NCI-H748 (cell line): ENCODE data around the gene MARK3.

Experiments
- DNase-seq: peaks from one replicate; lab custom pipeline; 2025; ENCODE audit not compliant: unreplicated experiment; lab: John Stamatoyannopoulos, UW

MARK3 gene

DNA sequence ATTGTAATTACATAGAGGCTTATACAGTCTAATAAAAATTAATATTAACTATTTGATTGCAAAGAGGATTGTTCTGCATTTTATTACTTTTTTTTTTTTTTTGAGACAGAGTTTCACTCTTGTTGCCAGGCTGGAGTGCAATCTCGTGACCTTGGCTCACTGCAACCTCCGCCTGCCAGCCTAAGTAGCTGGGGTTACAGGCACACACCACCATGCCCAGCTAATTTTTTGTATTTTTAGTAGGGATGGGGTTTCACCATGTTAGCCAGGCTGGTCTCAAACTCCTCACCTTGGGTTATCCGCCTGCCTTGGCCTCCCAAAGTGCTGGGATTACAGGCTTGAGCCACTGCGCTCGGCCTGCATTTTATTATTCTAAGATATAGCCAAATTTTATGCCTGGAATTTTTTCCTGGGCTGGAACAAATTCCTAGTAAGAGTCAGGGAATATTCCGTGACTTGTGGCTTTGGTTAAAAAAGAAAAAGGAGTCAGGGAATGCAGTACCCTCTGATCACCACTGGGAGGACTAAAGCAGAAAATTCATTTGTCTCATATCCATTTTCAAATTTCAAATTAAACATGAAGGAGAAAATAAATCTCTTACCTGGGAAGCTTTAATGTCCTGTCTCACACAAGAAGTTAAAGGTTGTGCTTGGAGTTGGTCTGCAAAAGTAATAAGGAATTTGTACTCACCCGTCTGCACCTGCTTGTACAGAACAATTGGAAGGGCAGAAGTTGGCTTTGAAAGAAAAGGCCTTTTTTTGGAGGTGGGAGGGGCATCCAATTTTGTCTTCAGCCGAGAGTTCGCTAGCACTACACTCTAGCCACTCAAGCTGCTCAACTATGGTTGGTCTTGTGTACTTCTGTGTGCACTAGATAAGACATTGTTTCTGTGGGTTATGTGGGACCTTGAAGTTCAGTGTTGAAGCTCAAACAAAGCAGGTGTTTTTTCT, 8.7 kb downstream of the MARK3 start:
- DNase-seq: peak; percentile 23

DNA sequence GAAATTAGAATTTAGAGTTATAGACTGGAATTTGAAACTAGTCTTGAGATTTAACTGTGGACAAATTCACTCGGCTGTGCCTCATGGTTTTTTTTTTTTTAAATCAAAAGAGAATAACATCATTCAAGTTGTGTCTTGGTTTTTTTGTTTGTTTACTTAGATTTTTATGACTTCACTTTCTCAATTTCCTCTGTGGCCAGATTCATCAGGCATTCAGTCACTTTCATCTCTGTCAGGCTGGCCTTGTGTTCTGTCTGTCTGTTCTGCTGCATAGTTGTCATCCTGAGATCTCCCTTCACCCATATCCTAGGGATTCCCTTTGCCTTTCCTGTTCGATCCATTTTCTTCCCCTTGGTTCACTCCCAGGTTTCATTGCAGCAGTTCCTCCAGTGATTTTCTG, 10.0 kb downstream of the MARK3 start:
- DNase-seq: no peak

DNA sequence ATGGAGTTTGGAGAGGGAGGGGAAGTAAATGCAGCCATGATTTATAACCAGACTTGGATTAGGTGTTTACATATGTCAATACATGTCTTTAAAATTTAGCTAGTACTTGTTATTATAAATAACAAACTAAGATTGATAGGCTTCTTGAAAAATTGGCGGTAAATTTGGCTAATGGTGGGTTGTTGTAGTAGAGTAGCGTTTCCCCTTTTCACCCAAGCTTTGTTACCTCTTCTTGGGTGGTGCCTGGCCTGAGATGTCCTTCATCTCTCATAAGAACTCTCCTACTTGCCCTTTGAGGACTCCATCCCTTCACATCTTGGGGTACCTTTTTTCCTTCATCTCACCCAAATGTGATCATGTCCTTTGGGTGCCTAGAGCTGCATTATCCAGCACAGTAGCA, 11.2 kb downstream of the MARK3 start:
- no peak for DNase-seq

DNA sequence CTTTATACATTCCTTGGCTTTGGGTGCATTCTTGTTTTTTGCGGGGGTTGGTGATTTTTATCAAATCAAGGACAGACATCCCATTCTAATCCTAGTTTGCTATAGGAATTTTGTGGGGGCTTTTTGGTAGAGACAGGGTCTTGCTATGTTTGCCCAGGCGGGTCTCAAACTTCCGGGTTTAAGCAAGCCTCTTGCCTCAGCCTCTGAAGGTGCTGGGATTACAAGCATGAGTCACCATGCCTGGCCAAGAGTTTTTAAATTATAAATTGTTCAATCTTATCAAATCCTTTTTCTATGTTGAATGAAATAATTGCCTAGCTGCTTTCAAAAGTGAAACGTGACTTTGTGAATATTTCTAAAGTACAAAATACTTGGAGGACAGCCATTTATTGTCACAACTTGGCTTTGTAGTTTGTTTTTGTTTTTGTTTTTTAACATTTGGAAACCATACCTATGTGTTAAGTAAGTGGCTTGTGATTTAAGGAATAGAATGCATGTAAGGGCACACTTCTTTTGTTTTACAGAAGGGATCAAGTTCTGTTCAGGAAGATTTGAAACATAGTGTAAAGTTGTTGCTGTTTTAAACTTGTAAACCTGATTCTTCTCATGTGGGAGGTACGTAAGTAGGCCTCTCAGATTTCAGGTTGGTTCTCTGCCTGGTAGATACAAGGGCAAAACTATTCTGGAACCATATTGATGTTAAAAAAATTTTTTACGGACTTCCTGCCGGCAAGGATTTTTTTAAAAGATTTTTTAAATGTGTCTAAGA, 13.4 kb downstream of the MARK3 start:
- DNase-seq: no peak

DNA sequence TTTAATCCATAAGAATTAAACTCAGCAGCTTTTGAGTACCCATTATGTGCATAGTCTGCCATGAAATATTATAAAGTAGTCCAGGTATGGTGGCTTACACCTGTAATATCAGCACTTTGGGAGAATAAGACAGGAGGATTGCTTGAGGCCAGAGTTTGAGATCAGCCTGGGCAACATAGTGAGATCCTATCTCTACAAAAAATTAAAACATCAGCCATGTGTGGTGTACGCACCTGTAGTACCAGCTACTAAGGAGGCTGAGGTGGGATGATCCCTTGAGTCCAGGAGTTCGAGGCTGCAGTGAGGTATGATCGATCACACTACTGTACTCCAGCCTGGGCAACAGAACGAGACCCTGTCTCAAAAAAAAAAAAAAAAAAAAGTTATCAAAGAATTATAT, 15.3 kb downstream of the MARK3 start:
- DNase-seq: no peak

DNA sequence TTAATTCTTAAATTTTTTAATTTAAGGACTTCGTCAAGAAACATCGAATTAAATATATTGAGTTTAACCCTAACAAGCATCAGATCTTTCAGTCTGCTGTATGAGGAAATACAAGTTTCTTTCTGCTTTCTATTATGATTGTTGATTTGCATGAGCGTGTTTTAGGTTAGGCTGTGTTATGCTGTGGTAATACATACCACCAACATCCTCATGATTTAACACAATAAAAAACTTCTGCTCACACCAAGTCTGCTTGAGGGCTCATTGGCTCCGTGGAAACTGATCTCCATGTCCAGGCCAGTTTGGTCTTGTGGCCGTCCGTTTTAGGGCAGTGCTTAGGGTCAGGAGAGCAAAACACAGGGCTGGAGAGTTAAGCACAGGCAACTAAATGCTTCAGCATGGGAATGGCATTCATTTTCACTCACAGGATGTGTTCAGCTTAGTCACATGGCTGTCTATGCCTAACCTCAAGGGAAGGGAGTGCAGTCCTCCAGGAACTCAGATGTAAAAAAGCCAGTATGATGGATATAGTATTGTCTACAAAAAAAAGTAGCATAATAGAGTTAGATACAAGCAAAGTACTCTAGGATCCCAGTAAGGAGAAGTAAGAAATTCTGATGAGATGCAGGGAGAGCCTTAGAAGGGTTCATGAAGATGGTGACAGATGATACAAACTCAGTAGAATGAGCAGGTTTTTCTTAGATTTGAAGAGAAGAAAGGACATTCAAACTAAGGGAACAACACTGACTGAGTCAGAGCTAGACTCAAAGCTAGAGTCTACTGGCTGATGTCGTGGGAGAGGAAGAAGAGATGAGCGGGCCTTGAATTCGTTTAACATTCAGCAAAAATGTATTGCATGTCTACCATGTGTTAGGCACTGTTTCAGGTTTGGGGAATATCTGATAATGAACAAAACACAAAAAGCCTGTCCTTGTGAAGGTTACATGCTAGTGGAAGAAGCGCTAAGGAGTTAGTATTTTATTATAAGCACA, 16.3 kb downstream of the MARK3 start:
- no peak for DNase-seq

DNA sequence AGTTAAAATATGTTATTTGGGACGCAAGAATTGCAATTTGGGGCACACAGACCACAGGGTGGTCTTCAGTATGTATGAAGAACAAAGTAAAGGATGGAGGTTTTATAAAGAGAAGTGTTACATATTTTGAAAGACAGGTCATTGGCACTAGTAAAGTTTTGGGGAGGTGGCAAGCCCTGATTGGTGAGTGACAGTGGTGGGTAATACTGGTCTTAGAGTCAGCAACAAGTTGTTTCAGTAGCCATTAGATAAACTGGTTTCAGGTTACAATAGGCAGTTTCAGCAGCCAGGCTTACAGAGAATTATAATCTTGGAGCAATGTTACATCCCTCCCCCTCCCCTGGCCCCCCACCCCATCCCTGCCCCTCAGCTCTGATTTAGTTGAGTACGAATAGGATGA, 17.5 kb downstream of the MARK3 start:
- no peak for DNase-seq

DNA sequence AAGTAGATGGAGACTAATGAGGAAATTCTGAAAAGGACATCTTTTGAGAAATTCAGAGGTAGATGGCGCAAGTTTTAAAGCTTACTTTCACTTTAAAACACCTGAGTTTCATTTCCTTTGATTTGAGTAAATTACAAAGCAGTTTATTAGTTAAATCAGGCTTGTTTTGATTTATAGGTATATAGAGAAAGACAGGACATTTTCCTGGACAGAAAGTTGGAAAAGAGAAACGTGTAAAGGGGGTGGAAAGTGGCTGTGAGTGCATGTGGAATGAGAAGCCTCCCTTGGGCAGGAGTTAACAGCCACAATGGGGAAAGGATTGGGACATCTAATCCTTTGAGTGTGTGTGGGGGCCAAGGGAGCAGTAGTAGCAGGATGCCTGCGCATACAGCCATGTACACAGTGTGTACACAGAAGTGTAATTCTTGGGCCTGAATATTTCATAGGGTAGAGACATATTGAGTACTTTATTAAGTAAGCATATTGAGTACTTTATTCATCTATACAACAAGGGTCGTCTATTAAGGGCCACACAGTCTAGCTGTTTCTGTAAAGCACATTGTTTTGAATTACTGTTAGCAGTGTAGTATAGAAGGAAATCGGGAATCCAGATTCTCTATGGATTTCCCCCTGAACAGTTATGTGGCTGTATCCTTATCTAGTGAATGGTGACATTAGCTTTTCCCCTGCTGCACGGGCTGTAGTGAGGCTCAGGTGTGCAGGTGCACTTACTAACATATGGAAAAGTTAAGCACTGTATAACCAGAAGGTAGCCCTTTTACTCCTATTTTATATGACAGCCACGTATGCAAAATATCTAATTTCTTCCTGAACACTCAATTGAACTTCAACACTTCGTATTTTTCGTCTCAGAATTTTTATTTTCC, 19.1 kb downstream of the MARK3 start:
- DNase-seq: no peak

DNA sequence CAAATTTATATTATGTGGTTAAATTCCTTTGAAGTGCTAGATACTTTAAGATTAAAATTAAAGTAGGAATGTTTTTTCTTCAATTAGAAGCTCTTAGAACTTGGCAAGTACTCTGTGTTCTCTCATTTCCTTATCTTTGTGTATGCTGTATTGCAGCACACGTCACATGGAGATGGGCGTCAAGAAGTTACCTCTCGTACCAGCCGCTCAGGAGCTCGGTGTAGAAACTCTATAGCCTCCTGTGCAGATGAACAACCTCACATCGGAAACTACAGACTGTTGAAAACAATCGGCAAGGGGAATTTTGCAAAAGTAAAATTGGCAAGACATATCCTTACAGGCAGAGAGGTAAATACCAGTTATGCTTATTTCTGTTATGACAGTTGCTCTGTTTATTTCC, 19.7 kb downstream of the MARK3 start:
- no peak for DNase-seq

DNA sequence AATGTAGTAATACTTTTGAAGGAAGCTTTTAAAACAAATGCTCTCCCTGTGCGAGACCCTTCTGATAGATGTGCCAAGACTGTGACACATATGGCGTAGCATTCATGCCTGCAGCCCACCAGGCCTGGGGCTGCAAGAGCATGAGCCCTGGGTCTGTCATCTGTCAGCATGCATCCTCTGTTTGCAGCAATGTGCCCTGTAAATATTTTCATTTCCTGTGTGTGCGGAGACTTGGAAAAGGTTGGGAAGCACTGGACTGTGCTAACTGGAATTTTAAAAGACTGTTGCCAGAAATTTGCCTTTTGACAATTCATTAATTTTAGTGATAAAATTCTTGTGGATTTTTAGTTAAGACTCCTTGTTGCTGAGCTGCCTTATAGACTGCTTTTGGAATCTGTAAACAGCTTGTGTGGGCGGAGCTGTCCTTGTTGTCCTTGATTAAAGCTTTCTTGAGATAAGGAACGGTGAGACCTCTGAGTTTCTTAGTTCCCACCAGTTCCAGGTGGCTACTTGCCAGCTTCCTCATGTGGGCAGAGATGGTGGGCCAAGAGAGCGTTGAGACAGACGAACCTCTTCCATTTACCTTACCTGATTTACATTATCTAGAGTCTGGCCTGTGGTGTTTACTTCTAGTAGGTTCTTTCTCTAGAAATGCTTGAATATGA, 23.4 kb downstream of the MARK3 start:
- DNase-seq: no peak

DNA sequence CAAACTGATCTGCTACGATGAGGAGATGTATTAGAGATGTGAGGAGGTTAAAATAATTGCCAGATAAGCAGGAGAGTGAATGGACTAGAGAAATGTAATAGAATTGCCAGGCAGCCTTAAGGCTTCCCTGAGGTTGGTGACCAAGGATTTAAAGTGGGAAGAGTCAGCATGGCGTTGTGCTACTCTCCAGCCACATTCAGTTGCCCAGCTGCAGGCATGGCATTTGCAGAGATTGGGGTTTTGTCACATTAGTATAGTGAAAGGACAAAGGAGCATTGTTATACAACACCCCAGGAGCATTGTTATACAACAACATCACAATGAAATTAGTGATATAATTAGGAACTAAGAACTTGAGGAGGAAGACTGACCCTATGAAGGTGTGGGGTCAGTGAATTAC, 31.7 kb downstream of the MARK3 start:
- no peak for DNase-seq

DNA sequence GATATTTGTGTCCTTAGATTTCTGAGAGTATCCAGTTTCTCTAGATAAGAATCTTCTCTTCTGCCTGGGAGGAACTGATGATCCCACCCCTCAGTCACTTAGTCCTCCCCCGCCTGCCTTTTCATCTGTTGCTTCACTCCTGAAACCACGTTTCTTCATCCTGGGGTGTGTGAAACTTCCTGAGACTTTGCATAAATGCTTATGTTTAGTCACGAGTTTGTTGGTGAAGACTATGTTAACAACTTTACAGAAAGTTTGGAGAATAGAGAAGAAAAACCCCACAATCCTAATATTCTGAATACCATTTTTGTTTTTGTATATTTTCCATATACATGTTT, 33.2 kb downstream of the MARK3 start:
- no peak for DNase-seq

DNA sequence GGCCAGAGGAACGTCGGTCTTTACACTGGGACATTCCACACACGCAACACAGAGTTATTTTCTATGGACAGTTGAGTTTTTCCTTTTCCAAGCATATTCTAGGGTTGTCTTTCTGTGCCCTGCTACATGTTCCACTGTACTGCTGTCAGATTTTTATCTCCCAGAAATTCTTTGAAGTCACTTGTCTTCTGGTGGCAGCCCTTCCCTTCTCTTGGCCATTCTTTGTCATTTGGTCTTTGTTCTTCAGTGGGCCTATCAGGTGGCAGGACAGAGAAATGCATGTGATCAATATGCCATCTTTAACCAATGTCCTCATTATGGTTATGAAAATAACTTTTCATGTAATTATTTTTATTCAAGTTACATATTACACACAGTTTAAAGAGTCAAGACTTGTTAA, 36.3 kb downstream of the MARK3 start:
- DNase-seq: no peak

DNA sequence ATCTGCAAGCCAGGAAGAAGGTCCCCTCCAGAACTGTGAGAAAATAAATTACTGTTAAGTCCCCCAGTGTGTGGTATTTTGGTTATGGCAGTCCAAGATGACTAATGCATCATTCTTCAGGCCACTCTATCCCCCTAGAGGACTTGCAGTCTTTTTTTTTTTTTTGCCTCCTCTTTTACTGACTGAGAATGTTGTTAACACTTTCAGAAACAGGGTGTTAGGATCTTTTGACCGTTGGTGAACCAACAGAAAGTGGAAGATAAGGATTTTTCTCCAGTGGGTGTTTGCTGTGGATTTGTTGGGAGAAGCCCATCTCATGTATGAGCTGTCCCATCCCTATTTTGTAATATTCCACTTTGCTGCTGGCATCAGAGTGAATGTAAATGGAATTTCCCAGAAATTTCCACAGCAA, 37.8 kb downstream of the MARK3 start:
- DNase-seq: no peak

DNA sequence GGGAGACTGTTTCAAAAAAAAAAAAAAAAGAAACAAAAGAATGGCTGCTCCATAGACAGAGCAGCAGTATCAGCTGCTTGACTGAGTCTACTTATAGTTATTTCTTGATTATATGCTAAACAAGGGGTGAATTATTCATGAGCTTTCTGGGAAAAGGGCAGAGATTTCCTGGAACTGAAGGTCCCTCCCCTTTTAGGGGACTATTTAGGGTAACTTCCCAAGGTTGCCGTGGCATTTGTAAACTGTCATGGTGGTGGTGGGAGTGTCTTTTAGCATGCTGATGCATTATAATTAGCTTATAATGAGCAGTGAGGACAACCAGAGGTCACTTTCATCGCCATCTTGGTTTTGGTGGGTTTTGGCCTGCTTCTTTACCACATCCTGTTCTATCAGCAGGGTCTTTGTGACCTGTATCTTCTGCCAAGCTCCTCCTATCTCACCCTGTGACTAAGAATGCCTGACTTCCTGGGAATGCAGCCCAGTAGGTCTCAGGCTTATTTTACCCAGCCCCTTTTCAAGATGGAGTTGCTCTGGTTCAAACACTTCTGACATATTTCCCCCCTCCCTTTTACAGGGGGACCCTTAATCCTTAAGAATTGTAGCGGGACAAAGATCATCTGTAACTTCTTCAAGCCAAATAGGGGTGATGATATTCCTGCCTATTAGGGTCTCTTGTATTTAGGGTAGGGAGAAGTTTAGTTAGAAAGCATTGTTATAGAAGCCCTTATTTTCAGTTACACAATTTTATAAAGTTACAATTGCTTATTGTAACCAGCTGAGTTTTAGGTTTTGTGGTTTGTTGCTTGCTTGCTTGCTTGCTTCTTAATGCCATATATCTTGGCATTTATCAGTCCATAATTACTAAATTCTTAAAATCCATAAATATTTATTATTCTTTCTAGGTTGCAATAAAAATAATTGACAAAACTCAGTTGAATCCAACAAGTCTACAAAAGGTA, 42.5 kb downstream of the MARK3 start:
- no peak for DNase-seq

DNA sequence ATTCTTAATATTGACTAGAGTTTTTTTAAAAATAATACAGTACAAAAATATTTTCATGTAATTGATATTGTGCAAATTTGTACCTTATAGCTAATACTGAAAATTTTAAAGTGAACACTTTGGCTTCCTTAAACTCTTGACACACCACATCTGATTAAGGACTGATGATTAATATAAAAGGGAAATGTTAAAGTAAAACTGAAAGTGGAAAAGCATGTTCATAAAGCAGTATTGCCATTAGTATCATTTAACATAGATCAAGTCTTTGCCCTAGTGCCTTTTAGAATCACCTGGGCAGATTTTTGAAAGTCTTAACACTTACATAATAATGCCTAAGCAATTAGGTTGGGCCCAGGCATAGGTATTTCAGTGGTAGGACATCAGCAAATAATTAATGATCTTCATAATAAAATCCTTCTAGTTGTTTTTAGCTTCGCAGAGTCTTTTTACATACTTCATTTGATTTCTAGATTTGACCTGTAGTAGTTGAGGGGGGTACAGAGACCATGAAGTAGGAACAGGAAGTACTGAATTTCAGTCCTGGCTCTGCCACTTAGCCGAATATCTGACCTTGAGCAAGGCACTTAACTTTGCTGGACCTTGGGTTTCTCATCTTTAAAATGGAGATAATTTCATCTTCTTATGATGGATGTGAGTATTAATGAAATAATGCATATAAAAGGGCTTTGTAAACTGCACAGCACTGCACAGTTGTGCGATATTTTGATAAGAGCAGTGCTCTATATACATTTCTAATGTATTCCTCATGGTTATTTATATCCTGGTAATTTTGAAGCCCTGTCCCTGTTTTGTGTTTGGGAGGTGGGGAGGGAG, 43.7 kb downstream of the MARK3 start:
- DNase-seq: no peak

DNA sequence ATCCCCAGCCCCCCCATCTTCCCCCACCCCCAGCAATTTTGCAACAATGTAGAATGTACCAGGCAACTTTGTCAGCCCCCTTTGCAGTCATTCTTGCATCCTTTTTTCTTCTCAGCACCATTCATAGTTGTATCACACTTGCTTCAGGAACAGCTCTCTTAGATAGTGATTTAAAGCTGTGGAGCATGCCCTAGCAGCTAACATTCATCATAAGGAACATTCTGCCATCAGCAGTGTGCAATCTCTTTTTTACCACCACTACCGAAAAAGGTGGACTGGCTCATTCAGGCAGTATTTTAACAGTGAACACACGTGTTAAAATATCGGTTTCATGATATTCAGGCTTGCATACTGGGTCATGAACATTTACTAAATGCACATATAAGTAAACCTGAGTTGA, 45.1 kb downstream of the MARK3 start:
- no peak for DNase-seq

DNA sequence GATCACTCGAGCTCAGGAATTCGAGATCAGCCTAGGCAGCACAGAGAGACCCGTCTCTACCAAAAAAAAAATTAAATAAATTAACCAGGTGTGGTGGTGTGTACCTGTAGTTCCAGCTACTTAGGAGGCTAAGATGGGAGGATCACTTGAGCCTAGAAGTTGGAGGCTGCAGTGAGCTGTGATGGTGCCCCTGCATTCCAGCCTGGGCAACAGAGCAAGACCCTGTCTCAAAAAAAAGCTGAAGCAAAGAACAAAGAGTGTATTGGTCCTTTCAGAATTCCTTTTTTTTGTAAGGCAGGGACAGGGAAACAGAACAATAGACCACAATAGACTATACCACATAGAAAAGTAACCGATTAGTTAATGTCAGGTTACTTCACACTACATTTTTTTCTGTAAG, 47.4 kb downstream of the MARK3 start:
- no peak for DNase-seq
